ENCODE measurements around the gene SRGAP3.

- TF ChIP-seq ZNF692 (tag by site-specific recombination; IDR thresholded peaks at IDR 0.05) (no peak), ZNF138 (tag by site-specific recombination; IDR thresholded peaks at IDR 0.05; ENCODE audit: borderline replicate concordance) (no peak), CTCF (tag by site-specific recombination; IDR thresholded peaks at IDR 0.05) (peak; percentile 28; the same call in 1 of the 2 replicates), ZNF768 (tag by site-specific recombination; IDR thresholded peaks at IDR 0.05) (no peak), PRDM1 (tag by site-specific recombination; IDR thresholded peaks at IDR 0.05) (no peak)
Observed at GRCh38 chr3:9172851-9173321, 76.6 kb downstream of the SRGAP3 start.
